Prostate gland (tissue), 2 donors: Measurements from ENCODE around the gene CLDN20. TPM values are rescaled to one million over a fixed set of nuclear protein-coding genes. Genes with fewer than 3 reads are reported as not detected.

Experiments used
- DNase-seq: peaks from one replicate; pipeline ENCODE4 v3.0.0-alpha.2; 2019; ENCODE audit warnings: low spot score
- H3K27ac ChIP-seq, 2 donors: fragments of 200-600 bp; sonication (generic); 2 replicates each; pipeline ENCODE4 v1.5.1; 2017 to 2019
- H3K27me3 ChIP-seq: fragments of 200-600 bp; sonication (generic); replicated peaks from 2 replicates; pipeline ENCODE4 v1.5.1; 2019; ENCODE audit not compliant: insufficient read depth
- H3K36me3 ChIP-seq, 2 donors: fragments of 200-600 bp; sonication (generic); 1 replicate in 1 of 2; 2 replicates in 1 of 2; pipeline versions ENCODE4 v1.5.1 to v1.8.1; 2017 to 2019
- H3K4me1 ChIP-seq: fragments of 200-600 bp; sonication (generic); replicated peaks from 2 replicates; pipeline ENCODE4 v1.5.1; 2019
- H3K4me3 ChIP-seq, 2 donors: fragments of 200-600 bp; sonication (generic); 2 replicates each; pipeline ENCODE4 v1.5.1; 2017 to 2019
- H3K9me3 ChIP-seq: fragments of 200-600 bp; sonication (generic); 2 replicates; pipeline ENCODE4 v1.5.1; 2017
- CTCF ChIP-seq, 4 experiments: fragments of 200-600 bp in 2 of 4; fragments of 450-650 bp in 2 of 4; sonication (generic) in 2 of 4; IDR thresholded peaks; 1 replicate in 3 of 4; 2 replicates in 1 of 4; pipeline ENCODE4 v1.5.1; 2016 to 2019; ENCODE audit warnings: antibody characterized with exemption in 4 of 4, mild to moderate bottlenecking in 2 of 4, moderate library complexity in 2 of 4
- POLR2A ChIP-seq: fragments of 450-650 bp; IDR thresholded peaks from one replicate; pipeline ENCODE4 v1.6.1; 2016; ENCODE audit warnings: antibody characterized with exemption, mild to moderate bottlenecking
- POLR2AphosphoS5 ChIP-seq: sonication (generic); formaldehyde crosslinking; IDR thresholded peaks from one replicate; pipeline ENCODE4 v1.6.1; 2017; ENCODE audit warnings: antibody characterized with exemption
- WGBS: methylation state at CpG from one replicate; pipeline ENCODE4 v1.1.5; 2018; 5-methylcytosine and 5-hydroxymethylcytosine counted together
- intact Hi-C: fragments of 100-400 bp; cut with DNase I; formaldehyde crosslinking; loops from one replicate; pipeline ENCODE4 v1.14.2; 2022
- total RNA-seq, 2 donors: library from RNA; depleted of rRNA; stranded (reverse); fragments of >200 nt; gene quantifications; one replicate each; pipeline ENCODE4 v1.1.0, GENCODE V29; 2016

CLDN20 gene
- total RNA-seq, 2 donors from 2014 or later = not detected

GRCh38 chr6:155314092-155314772 lies 50.4 kb downstream of the CLDN20 start, which contains the start of gene TFB1M:
TFB1M (minus strand) TSS chr6:155314484; CDS start chr6:155314428, 56 bp downstream.
- WGBS = under 1% methylated on average over 42 of the region's 52 CpGs
- peak; percentile 98 for DNase-seq

GRCh38 chr6:155314773-155315515 lies 51.1 kb downstream of the CLDN20 start:
- Histone ChIP-seq H3K9me3 (no peaks in the 10 kb centered on the region), H3K27ac (peak overlapping the region; percentile 81 to 84), H3K27me3 (no peaks in the 10 kb centered on the region), H3K4me3 (peak overlapping the region; percentile 58 to 71), H3K36me3 (no peaks in the 10 kb centered on the region), H3K4me1 (no peaks in the 10 kb centered on the region)
- DNase-seq = no peak
- WGBS = 6% methylated on average over 20 of the region's 20 CpGs
- intact Hi-C loops = no loop called here
- TF ChIP-seq POLR2AphosphoS5 (no peak), CTCF (IDR thresholded peaks at IDR 0.05) (no peak), POLR2A (no peak)

More at GRCh38 chr6:155314092-155314772, 50.4 kb downstream of the CLDN20 start, which contains the start of gene TFB1M:
- intact Hi-C loops = no loop called here
- H3K27ac ChIP-seq = peak within 1 kb of the TSS; percentile 81 to 84
- H3K4me1 ChIP-seq = no peaks in the 10 kb centered on the region
- TF ChIP-seq POLR2A (peak; percentile 83), POLR2AphosphoS5 (peak; percentile 98), CTCF (IDR thresholded peaks at IDR 0.05) (no peak)
- peak within 1 kb of the TSS; percentile 58 to 71 for H3K4me3 ChIP-seq
- no peaks in the 10 kb centered on the region for H3K27me3 ChIP-seq
- no peaks in the 10 kb centered on the region for H3K36me3 ChIP-seq
- no peaks in the 10 kb centered on the region for H3K9me3 ChIP-seq

- DNase-seq = no peak
- H3K36me3 ChIP-seq = no peaks in the 10 kb centered on the region
- H3K4me1 ChIP-seq = no peaks in the 10 kb centered on the region
- H3K27ac ChIP-seq = peak overlapping the region in 1 of 2 donors; percentile 84
- no peak overlapping the region for H3K4me3 ChIP-seq
- no peaks in the 10 kb centered on the region for H3K9me3 ChIP-seq
- no peaks in the 10 kb centered on the region for H3K27me3 ChIP-seq
- 52% methylated on average over 3 of the region's 3 CpGs for WGBS
- TF ChIP-seq POLR2A (no peak), CTCF (IDR thresholded peaks at IDR 0.05) (no peak), POLR2AphosphoS5 (no peak)
- intact Hi-C loops = no loop called here
Measured at GRCh38 chr6:155315516-155315871, 51.7 kb downstream of the CLDN20 start.

- TF ChIP-seq POLR2AphosphoS5 (no peak), POLR2A (no peak), CTCF (IDR thresholded peaks at IDR 0.05) (no peak)
- WGBS = 95% methylated on average over 1 of the region's 1 CpG
- Histone ChIP-seq H3K27me3 (no peaks in the 10 kb centered on the region), H3K36me3 (no peaks in the 10 kb centered on the region), H3K27ac (no peak overlapping the region), H3K9me3 (no peaks in the 10 kb centered on the region), H3K4me1 (no peaks in the 10 kb centered on the region), H3K4me3 (no peak overlapping the region)
- no peak for DNase-seq
- intact Hi-C loops = no loop called here
Measured at GRCh38 chr6:155316419-155316818, 52.6 kb downstream of the CLDN20 start.
